ENCODE measurements around the gene TRPV3. TPM values are rescaled to one million over a fixed set of nuclear protein-coding genes. Genes with fewer than 3 reads are reported as not detected.

TRPV3 gene
- total RNA-seq, 1 donor from 2014 or later, result 1.9 TPM

DNA sequence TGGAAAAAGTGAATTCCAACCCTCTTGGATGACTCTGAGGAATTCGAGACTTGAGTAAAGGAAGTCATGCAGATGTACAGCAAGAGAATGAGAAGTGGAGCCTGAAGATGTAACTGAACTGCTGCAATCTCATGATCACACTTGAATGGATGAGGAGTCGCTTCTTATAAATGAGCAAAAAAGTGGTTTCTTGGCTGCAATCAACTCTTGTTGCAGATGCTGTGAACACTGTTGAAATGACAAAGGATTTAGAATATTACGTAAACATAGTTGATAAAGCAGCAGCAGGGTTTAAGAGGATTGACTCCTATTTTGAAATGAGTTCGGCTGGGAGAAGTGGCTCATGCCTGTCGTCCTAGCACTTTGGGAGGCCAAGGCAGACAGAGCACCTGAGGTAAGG is 56.3 kb downstream of the TRPV3 start:
- Mint-ChIP-seq H3K36me3 (peaks cover 4% of the 10 kb centered on the region), H3K27ac (no peak overlapping the region), H3K9me3 (peaks cover 16% of the 10 kb centered on the region), H3K4me1 (no peaks in the 10 kb centered on the region), H3K27me3 (ENCODE audit: insufficient read depth, low read depth) (no peaks in the 10 kb centered on the region), H3K4me3 (no peak overlapping the region)
- H3K27ac ChIP-seq, result no peak overlapping the region
- no peak overlapping the region for H3K4me2 ChIP-seq
- no peaks in the 10 kb centered on the region for H3K36me3 ChIP-seq
- H3F3A ChIP-seq (ENCODE audit: low read depth), result no peaks in the 10 kb centered on the region
- no peak for TF ChIP-seq EZH2phosphoT487 (IDR thresholded peaks at IDR 0.05)
- TF ChIP-seq CTCF (IDR thresholded peaks at IDR 0.05), result no peak
- TF ChIP-seq EZH2 (IDR thresholded peaks at IDR 0.05), result no peak
- no peaks in the 10 kb centered on the region for H4K20me1 ChIP-seq (ENCODE audit: low read depth)
- H3K9me3 ChIP-seq (ENCODE audit: low read depth), result no peaks in the 10 kb centered on the region
- no peaks in the 10 kb centered on the region for H3K4me1 ChIP-seq
- H3K79me2 ChIP-seq (ENCODE audit: low read depth), result no peaks in the 10 kb centered on the region
- DNase-seq (ENCODE audit: low spot score), result no peak
- no peak overlapping the region for H3K4me3 ChIP-seq
- no peaks in the 10 kb centered on the region for H3K27me3 ChIP-seq
- no peak overlapping the region for H2AFZ ChIP-seq (replicated peaks)
- H3K9ac ChIP-seq, result no peak overlapping the region

GRCh38 chr17:3497101-3497500 is 60.5 kb downstream of the TRPV3 start:
- Histone ChIP-seq H3K9ac (no peak overlapping the region), H2AFZ (replicated peaks) (no peak overlapping the region), H3K36me3 (no peaks in the 10 kb centered on the region), H3K9me3 (ENCODE audit: low read depth) (no peaks in the 10 kb centered on the region), H4K20me1 (ENCODE audit: low read depth) (no peaks in the 10 kb centered on the region), H3K27ac (no peak overlapping the region), H3K27me3 (no peaks in the 10 kb centered on the region), H3K79me2 (ENCODE audit: low read depth) (no peaks in the 10 kb centered on the region), H3K4me1 (no peaks in the 10 kb centered on the region), H3F3A (ENCODE audit: low read depth) (no peaks in the 10 kb centered on the region), H3K4me2 (no peak overlapping the region), H3K4me3 (no peak overlapping the region)
- Mint-ChIP-seq H3K27ac (no peak overlapping the region), H3K36me3 (peaks cover 4% of the 10 kb centered on the region), H3K4me3 (no peak overlapping the region), H3K9me3 (peaks cover 16% of the 10 kb centered on the region), H3K27me3 (ENCODE audit: insufficient read depth, low read depth) (peaks cover 3% of the 10 kb centered on the region), H3K4me1 (no peaks in the 10 kb centered on the region)
- DNase-seq (ENCODE audit: low spot score), result no peak
- TF ChIP-seq EZH2 (IDR thresholded peaks at IDR 0.05) (no peak), EZH2phosphoT487 (IDR thresholded peaks at IDR 0.05) (no peak), CTCF (IDR thresholded peaks at IDR 0.05) (no peak)

- Histone ChIP-seq H3K9me3 (ENCODE audit: low read depth) (no peaks in the 10 kb centered on the region), H2AFZ (replicated peaks) (no peak overlapping the region), H3K4me3 (no peak overlapping the region), H3K36me3 (no peaks in the 10 kb centered on the region), H3K9ac (no peak overlapping the region), H3K27ac (no peak overlapping the region), H3F3A (ENCODE audit: low read depth) (no peaks in the 10 kb centered on the region), H3K4me1 (no peaks in the 10 kb centered on the region), H3K4me2 (no peak overlapping the region), H3K27me3 (no peaks in the 10 kb centered on the region), H3K79me2 (ENCODE audit: low read depth) (no peaks in the 10 kb centered on the region), H4K20me1 (ENCODE audit: low read depth) (no peaks in the 10 kb centered on the region)
- Mint-ChIP-seq H3K9me3 (no peaks in the 10 kb centered on the region), H3K27ac (no peak overlapping the region), H3K27me3 (ENCODE audit: insufficient read depth, low read depth) (peaks cover 6% of the 10 kb centered on the region), H3K4me1 (no peaks in the 10 kb centered on the region), H3K36me3 (no peaks in the 10 kb centered on the region), H3K4me3 (no peak overlapping the region)
- DNase-seq (ENCODE audit: low spot score), result no peak
- TF ChIP-seq EZH2phosphoT487 (IDR thresholded peaks at IDR 0.05), result no peak
- TF ChIP-seq EZH2 (IDR thresholded peaks at IDR 0.05), result no peak
- no peak for TF ChIP-seq CTCF (IDR thresholded peaks at IDR 0.05)
Observed at GRCh38 chr17:3485481-3486068, 72.0 kb downstream of the TRPV3 start.

All from neural progenitor cell (in vitro differentiated cells).